ENCODE data around the gene WNT6. TPM values are rescaled to one million over a fixed set of nuclear protein-coding genes. Genes with fewer than 3 reads are reported as not detected.
A peak's percentile ranks its signal among the peaks of the same experiment; 100 is the strongest.

WNT6 gene
- under 1 TPM in 1 of 6 experiments, not detected in 5; 0.25 TPM for total RNA-seq
- long read RNA-seq, result 0 reads

DNA sequence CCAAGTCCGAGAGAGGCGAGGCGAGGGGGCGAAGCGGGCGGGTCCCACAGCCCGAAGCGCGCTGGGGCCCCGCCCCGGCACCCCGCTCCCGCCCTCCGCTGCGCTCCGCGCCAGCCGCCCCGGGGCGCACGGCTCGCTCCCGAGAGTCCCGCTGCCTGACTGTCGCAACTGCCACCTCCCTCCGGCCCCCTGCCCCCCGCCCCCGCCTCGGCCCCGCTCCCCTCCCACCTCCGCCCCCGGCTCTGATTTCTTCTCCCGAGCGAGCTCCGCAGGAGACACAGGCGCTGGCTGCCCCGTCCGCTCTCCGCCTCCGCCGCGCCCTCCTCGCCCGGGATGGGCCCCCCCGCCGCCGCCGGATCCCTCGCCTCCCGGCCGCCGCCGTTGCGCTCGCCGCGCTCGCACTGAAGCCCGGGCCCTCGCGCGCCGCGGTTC lies at the start of gene WNT6:
Gene WNT6, plus strand, starts transcription at position 250 of the 432 bp plus-strand sequence. CDS start 233 bp downstream, outside the sequence.
- intact Hi-C loops (cut with DNase I), result loop anchor here in 1 of 2 donors (10.0 kb wide), 1 partner anchor 135 kb away; no protein-coding TSS in a partner anchor
- TF ChIP-seq POLR2A (IDR thresholded peaks at IDR 0.05), result no peak
- TF ChIP-seq, protein P1, sequence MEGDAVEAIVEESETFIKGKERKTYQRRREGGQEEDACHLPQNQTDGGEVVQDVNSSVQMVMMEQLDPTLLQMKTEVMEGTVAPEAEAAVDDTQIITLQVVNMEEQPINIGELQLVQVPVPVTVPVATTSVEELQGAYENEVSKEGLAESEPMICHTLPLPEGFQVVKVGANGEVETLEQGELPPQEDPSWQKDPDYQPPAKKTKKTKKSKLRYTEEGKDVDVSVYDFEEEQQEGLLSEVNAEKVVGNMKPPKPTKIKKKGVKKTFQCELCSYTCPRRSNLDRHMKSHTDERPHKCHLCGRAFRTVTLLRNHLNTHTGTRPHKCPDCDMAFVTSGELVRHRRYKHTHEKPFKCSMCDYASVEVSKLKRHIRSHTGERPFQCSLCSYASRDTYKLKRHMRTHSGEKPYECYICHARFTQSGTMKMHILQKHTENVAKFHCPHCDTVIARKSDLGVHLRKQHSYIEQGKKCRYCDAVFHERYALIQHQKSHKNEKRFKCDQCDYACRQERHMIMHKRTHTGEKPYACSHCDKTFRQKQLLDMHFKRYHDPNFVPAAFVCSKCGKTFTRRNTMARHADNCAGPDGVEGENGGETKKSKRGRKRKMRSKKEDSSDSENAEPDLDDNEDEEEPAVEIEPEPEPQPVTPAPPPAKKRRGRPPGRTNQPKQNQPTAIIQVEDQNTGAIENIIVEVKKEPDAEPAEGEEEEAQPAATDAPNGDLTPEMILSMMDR (IDR thresholded peaks at IDR 0.05), result no peak
- H3K9me3 ChIP-seq, result no peaks in the 10 kb centered on the region
- H3K27ac ChIP-seq, result no peak within 1 kb of the TSS
- H3K36me3 ChIP-seq, result no peaks in the 10 kb centered on the region
- H3K4me3 ChIP-seq, result no peak within 1 kb of the TSS
- peaks cover 0 to 8% (median 1%) of the 10 kb centered on the region in 4 donors for H3K4me1 ChIP-seq
- peaks cover 0 to 6% of the 10 kb centered on the region in 2 donors for H3K27me3 ChIP-seq
- ATAC-seq, result no peak
- WGBS (ENCODE audit: insufficient coverage, low coverage, low lambda C conversion rate, missing lambda C conversion rate), result 0% methylated on average over 5 of the region's 64 CpGs
- no peak for DNase-seq

GRCh38 chr2:218810256-218810655 lies 49.3 kb upstream of the WNT6 start:
- Histone ChIP-seq H3K27me3 (no peaks in the 10 kb centered on the region), H3K36me3 (peaks cover 0 to 58% (median 20%) of the 10 kb centered on the region in 4 donors), H3K4me3 (no peak overlapping the region), H3K4me1 (peaks cover 0 to 24% (median 11%) of the 10 kb centered on the region in 4 donors), H3K9me3 (no peaks in the 10 kb centered on the region), H3K27ac (no peak overlapping the region)
- 70% methylated on average over 2 of the region's 2 CpGs for WGBS (ENCODE audit: insufficient coverage, low coverage, low lambda C conversion rate, missing lambda C conversion rate)
- DNase-seq (no peak), ATAC-seq (no peak)
- intact Hi-C loops (cut with DNase I), result no loop called here
- TF ChIP-seq, protein P1 (IDR thresholded peaks at IDR 0.05), result no peak
- TF ChIP-seq POLR2A (IDR thresholded peaks at IDR 0.05), result no peak

- intact Hi-C loops (cut with DNase I), result no loop called here
- H3K4me3 ChIP-seq, result no peak overlapping the region
- H3K36me3 ChIP-seq, result peaks cover 0 to 69% (median 26%) of the 10 kb centered on the region in 4 donors
- H3K27ac ChIP-seq, result no peak overlapping the region
- H3K9me3 ChIP-seq, result no peaks in the 10 kb centered on the region
- peaks cover 0 to 15% (median 7%) of the 10 kb centered on the region in 4 donors for H3K4me1 ChIP-seq
- TF ChIP-seq POLR2A (IDR thresholded peaks at IDR 0.05), result no peak
- TF ChIP-seq, protein P1 (IDR thresholded peaks at IDR 0.05), result no peak
- no peaks in the 10 kb centered on the region for H3K27me3 ChIP-seq
- ATAC-seq (peak in 1 of 4 donors; percentile 34), DNase-seq (no peak)
- WGBS (ENCODE audit: insufficient coverage, low coverage, low lambda C conversion rate, missing lambda C conversion rate), result 90% methylated on average over 2 of the region's 4 CpGs
Observed at GRCh38 chr2:218811382-218811781, 48.2 kb upstream of the WNT6 start.

DNA sequence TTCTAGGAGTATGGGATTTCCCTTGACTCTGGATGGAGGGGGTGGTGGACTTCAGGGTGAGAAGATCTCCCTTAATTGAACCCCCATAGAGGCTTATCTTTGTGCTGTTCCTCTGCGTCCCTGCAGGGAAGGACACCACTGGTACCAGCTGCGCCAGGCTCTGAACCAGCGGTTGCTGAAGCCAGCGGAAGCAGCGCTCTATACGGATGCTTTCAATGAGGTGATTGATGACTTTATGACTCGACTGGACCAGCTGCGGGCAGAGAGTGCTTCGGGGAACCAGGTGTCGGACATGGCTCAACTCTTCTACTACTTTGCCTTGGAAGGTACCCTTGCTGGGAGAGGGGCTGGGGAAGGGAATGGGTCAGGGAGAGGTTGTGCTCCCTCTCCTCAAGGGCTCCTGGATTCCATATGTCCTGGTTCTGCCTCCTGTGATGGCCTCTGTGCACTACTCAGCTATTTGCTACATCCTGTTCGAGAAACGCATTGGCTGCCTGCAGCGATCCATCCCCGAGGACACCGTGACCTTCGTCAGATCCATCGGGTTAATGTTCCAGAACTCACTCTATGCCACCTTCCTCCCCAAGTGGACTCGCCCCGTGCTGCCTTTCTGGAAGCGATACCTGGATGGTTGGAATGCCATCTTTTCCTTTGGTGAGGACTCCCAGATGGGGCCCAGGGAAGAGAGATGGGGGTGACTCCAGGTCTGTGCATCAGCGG lies 47.3 kb upstream of the WNT6 start:
- no peak for ATAC-seq
- H3K9me3 ChIP-seq, result no peaks in the 10 kb centered on the region
- intact Hi-C loops (cut with DNase I), result no loop called here
- no peak for DNase-seq
- no peak overlapping the region for H3K27ac ChIP-seq
- 97% methylated on average over 12 of the region's 21 CpGs for WGBS (ENCODE audit: insufficient coverage, low coverage, low lambda C conversion rate, missing lambda C conversion rate)
- no peaks in the 10 kb centered on the region for H3K27me3 ChIP-seq
- H3K4me3 ChIP-seq, result no peak overlapping the region
- TF ChIP-seq, protein P1 (IDR thresholded peaks at IDR 0.05), result no peak
- no peak for TF ChIP-seq POLR2A (IDR thresholded peaks at IDR 0.05)
- peaks cover 0 to 78% (median 31%) of the 10 kb centered on the region in 4 donors for H3K36me3 ChIP-seq
- peaks cover 0 to 8% (median 3%) of the 10 kb centered on the region in 4 donors for H3K4me1 ChIP-seq
